Left renal cortex interstitium (tissue), 4 donors: ENCODE data around the gene TBC1D22A. TPM values are rescaled to one million over a fixed set of nuclear protein-coding genes. Genes with fewer than 3 reads are reported as not detected.
"Not testable (repeated sequence)": the region's sequence is repeated elsewhere in the genome, so short reads cannot be mapped to it uniquely, and the experiment has no call there.

Experiments used
- DNase-seq, 4 donors: peaks; one replicate each; pipeline ENCODE4 v3.0.0-alpha.2; 2013; ENCODE audit warnings: low read depth in 4 of 4, low spot score in 2 of 4, missing footprints in 1 of 4
- polyA plus RNA-seq, 4 donors: library from polyadenylated mRNA; unstranded; fragments of 120-200 nt; gene quantifications; one replicate each; pipeline ENCODE4 v1.2.1, GENCODE V29; 2013; ENCODE audit not compliant: insufficient read length in 4 of 4

Gene TBC1D22A
- polyA plus RNA-seq, 4 donors = 17.1 to 19.2 (median 18.4) TPM

- DNase-seq = no peak
Observed at GRCh38 chr22:47136671-47137070, 374.2 kb downstream of the TBC1D22A start.

- DNase-seq = peak in 2 of 4 donors; percentile 46 to 53
Observed at GRCh38 chr22:47139013-47139789, 376.8 kb downstream of the TBC1D22A start.

GRCh38 chr22:47139790-47140119, 377.3 kb downstream of the TBC1D22A start:
- no peak for DNase-seq

- not testable (repeated sequence) for DNase-seq
Observed at GRCh38 chr22:47140975-47141374, 378.5 kb downstream of the TBC1D22A start.

GRCh38 chr22:47142427-47143046, 380.1 kb downstream of the TBC1D22A start:
- no peak for DNase-seq

- DNase-seq = no peak
Observed at GRCh38 chr22:47143249-47143938, 380.9 kb downstream of the TBC1D22A start.

GRCh38 chr22:47144076-47144765, 381.8 kb downstream of the TBC1D22A start:
- no peak for DNase-seq

- no peak for DNase-seq
Observed at GRCh38 chr22:47144791-47145425, 382.5 kb downstream of the TBC1D22A start.

- DNase-seq = no peak
Observed at GRCh38 chr22:47145883-47146282, 383.4 kb downstream of the TBC1D22A start.

- no peak for DNase-seq
Observed at GRCh38 chr22:47146391-47146790, 383.9 kb downstream of the TBC1D22A start.

- no peak for DNase-seq
Observed at GRCh38 chr22:47146941-47147340, 384.5 kb downstream of the TBC1D22A start.

- no peak for DNase-seq
Observed at GRCh38 chr22:47147572-47147971, 385.1 kb downstream of the TBC1D22A start.

GRCh38 chr22:47148510-47148909, 386.1 kb downstream of the TBC1D22A start:
- no peak for DNase-seq

- no peak for DNase-seq
Observed at GRCh38 chr22:47148956-47149728, 386.7 kb downstream of the TBC1D22A start.

GRCh38 chr22:47149976-47150375, 387.5 kb downstream of the TBC1D22A start:
- no peak for DNase-seq

GRCh38 chr22:47150426-47150825, 388.0 kb downstream of the TBC1D22A start:
- no peak for DNase-seq

GRCh38 chr22:47151064-47151463, 388.6 kb downstream of the TBC1D22A start:
- no peak for DNase-seq

- DNase-seq = no peak
Observed at GRCh38 chr22:47151490-47151889, 389.0 kb downstream of the TBC1D22A start.

- no peak for DNase-seq
Observed at GRCh38 chr22:47152236-47152635, 389.8 kb downstream of the TBC1D22A start.

GRCh38 chr22:47152938-47153337, 390.5 kb downstream of the TBC1D22A start:
- no peak for DNase-seq
